SIG-M5 (cell line): Measurements from ENCODE around the gene EIF2B1.
"Not testable (repeated sequence)": the region's sequence is repeated elsewhere in the genome, so short reads cannot be mapped to it uniquely, and the experiment has no call there.

Experiments used
- DNase-seq: peaks from one replicate; lab custom pipeline; 2025; lab: John Stamatoyannopoulos, UW

Gene EIF2B1

GRCh38 chr12:123617580-123617979, 15.9 kb downstream of the EIF2B1 start:
- DNase-seq: no peak

GRCh38 chr12:123617144-123617543, 16.3 kb downstream of the EIF2B1 start:
- no peak for DNase-seq

GRCh38 chr12:123614531-123614930, 19.0 kb downstream of the EIF2B1 start:
- no peak for DNase-seq

GRCh38 chr12:123614110-123614509, 19.4 kb downstream of the EIF2B1 start:
- no peak for DNase-seq

GRCh38 chr12:123608182-123608581, 25.3 kb downstream of the EIF2B1 start:
- DNase-seq: no peak

GRCh38 chr12:123607756-123608155, 25.7 kb downstream of the EIF2B1 start:
- no peak for DNase-seq

GRCh38 chr12:123603495-123603894, 30.0 kb downstream of the EIF2B1 start:
- DNase-seq: not testable (repeated sequence)

- DNase-seq: no peak
These were observed 30.8 kb downstream of the EIF2B1 start for GRCh38 chr12:123602651-123603195.

GRCh38 chr12:123601602-123602489, 31.6 kb downstream of the EIF2B1 start, which contains the start of gene DDX55:
Gene DDX55 (plus strand): TSS chr12:123602099. CDS start chr12:123602149, 50 bp downstream.
- no peak for DNase-seq

GRCh38 chr12:123599721-123600120, 33.8 kb downstream of the EIF2B1 start:
- DNase-seq: no peak

GRCh38 chr12:123599310-123599709, 34.2 kb downstream of the EIF2B1 start:
- DNase-seq: no peak

GRCh38 chr12:123598522-123598921, 35.0 kb downstream of the EIF2B1 start:
- DNase-seq: no peak

- DNase-seq: no peak
These were observed 36.4 kb downstream of the EIF2B1 start for GRCh38 chr12:123597100-123597499.

GRCh38 chr12:123595729-123596128, 37.8 kb downstream of the EIF2B1 start:
- DNase-seq: no peak

- no peak for DNase-seq
These were observed 41.6 kb downstream of the EIF2B1 start for GRCh38 chr12:123591702-123592481.

- no peak for DNase-seq
These were observed 52.7 kb downstream of the EIF2B1 start for GRCh38 chr12:123580772-123581171.

GRCh38 chr12:123578829-123579228, 54.7 kb downstream of the EIF2B1 start:
- not testable (repeated sequence) for DNase-seq

GRCh38 chr12:123578243-123578642, 55.2 kb downstream of the EIF2B1 start:
- no peak for DNase-seq

- no peak for DNase-seq
These were observed 56.9 kb downstream of the EIF2B1 start for GRCh38 chr12:123576611-123577010.

GRCh38 chr12:123573870-123574269, 59.6 kb downstream of the EIF2B1 start:
- DNase-seq: no peak

GRCh38 chr12:123572391-123572790, 61.1 kb downstream of the EIF2B1 start:
- no peak for DNase-seq

- DNase-seq: no peak
These were observed 62.1 kb downstream of the EIF2B1 start for GRCh38 chr12:123571343-123571813.
